GM12878 (cell line): Measurements from ENCODE around the gene UBE2QL1.

Experiments used
- CTCF ChIP-seq, 3 experiments: IDR thresholded peaks in 2 of 3; conservative IDR thresholded peaks in 1 of 3; 2 replicates each; pipeline ENCODE4 v1.5.1; 2011; ENCODE audit warnings: low read depth in 3 of 3, low read length in 3 of 3, mild to moderate bottlenecking in 3 of 3, control low read depth in 2 of 3, moderate library complexity in 2 of 3, inconsistent platforms in 1 of 3, mixed read lengths in 1 of 3; ENCODE audit not compliant: control insufficient read depth in 2 of 3, insufficient read depth in 1 of 3; ENCODE audit errors: extremely low read depth in 1 of 3
- EZH2 ChIP-seq: IDR thresholded peaks from 2 replicates; pipeline ENCODE4 v1.6.1; 2012; ENCODE audit warnings: low read depth, mild to moderate bottlenecking, control low read depth, inconsistent platforms, low read length, borderline replicate concordance; ENCODE audit not compliant: control insufficient read depth
- POLR2A ChIP-seq: IDR thresholded peaks from 2 replicates; pipeline ENCODE4 v1.6.1; 2011; ENCODE audit warnings: low read depth, mild to moderate bottlenecking, low read length

GRCh38 chr5:6423327-6424109 is 25.1 kb upstream of the UBE2QL1 start:
- TF ChIP-seq CTCF (IDR thresholded peaks at IDR 0.05 in 2 of 3, conservative IDR thresholded peaks at IDR 0.05 in 1 of 3; ENCODE audit: control insufficient read depth in 2 of 3, extremely low read depth in 1 of 3, insufficient read depth in 1 of 3, low read depth in 3 of 3, low read length in 3 of 3) (no peak), EZH2 (no peak), POLR2A (no peak)
